ENCODE results near the gene CPEB1. TPM values are rescaled to one million over a fixed set of nuclear protein-coding genes. Genes with fewer than 3 reads are reported as not detected.

The CPEB1 gene
- total RNA-seq, 1 experiment from 2014 or later: 1.0 TPM

GRCh38 chr15:82552861-82553260, 94.3 kb downstream of the CPEB1 start:
- no peak overlapping the region for H2AFZ ChIP-seq (ENCODE audit: low read length)
- H3K27ac Mint-ChIP-seq: no peak overlapping the region; a peak in 1 of 7 replicates
- no CpG with 5 or more reads among the region's 2 CpGs for WGBS (ENCODE audit: extremely low coverage, insufficient read length, low lambda C conversion rate)
- H3K23me2 ChIP-seq (ENCODE audit: insufficient read length, low read depth, low read length, poor library complexity, severe bottlenecking): no peaks in the 10 kb centered on the region
- no peaks in the 10 kb centered on the region for H3K79me1 ChIP-seq (ENCODE audit: insufficient read depth, low read depth, low read length, poor library complexity, severe bottlenecking)
- H3K18ac ChIP-seq (ENCODE audit: insufficient read length, low read depth, low read length): no peak overlapping the region
- 0 out of 2 replicates have a peak, but pooled peaks cover 4% of the 10 kb centered on the region for H3K4me1 ChIP-seq (ENCODE audit: insufficient read depth, low read length)
- no peak overlapping the region for H2BK15ac ChIP-seq (ENCODE audit: low read depth, low read length)
- H3K27me3 Mint-ChIP-seq (ENCODE audit: low read depth): peaks cover 41% of the 10 kb centered on the region
- DNase-seq: no peak
- H2BK5ac ChIP-seq (ENCODE audit: insufficient read length, low read length): no peak overlapping the region
- H3K4me1 Mint-ChIP-seq: peaks cover 16 to 20% of the 10 kb centered on the region in 2 experiments
- no peak overlapping the region for H3K56ac ChIP-seq (ENCODE audit: insufficient read length, low read depth, low read length)
- no peak overlapping the region for H4K5ac ChIP-seq (ENCODE audit: insufficient read length, low read depth, low read length)
- H2BK120ac ChIP-seq (ENCODE audit: low read depth, low read length, poor library complexity, severe bottlenecking): no peak overlapping the region
- H4K91ac ChIP-seq (ENCODE audit: insufficient read length, low read depth, low read length): no peak overlapping the region
- H3K14ac ChIP-seq (ENCODE audit: insufficient read depth, low read length): no peak overlapping the region
- no peaks in the 10 kb centered on the region; the same call in 1 of the 2 replicates for H3K27me3 ChIP-seq (ENCODE audit: insufficient read depth, low read length)
- H2AK5ac ChIP-seq (ENCODE audit: insufficient read length, low read length): no peak overlapping the region
- no peak overlapping the region for H2BK20ac ChIP-seq (ENCODE audit: low read depth, low read length, poor library complexity, severe bottlenecking)
- H3K4me3 Mint-ChIP-seq: no peak overlapping the region
- H2BK12ac ChIP-seq (ENCODE audit: insufficient read length, low read depth, low read length): no peak overlapping the region
- no peak overlapping the region for H3K4ac ChIP-seq (ENCODE audit: low read depth, low read length)
- no peaks in the 10 kb centered on the region for H4K20me1 ChIP-seq (ENCODE audit: control insufficient read depth, insufficient read depth, insufficient read length)
- no peak for TF ChIP-seq CTCF (conservative IDR thresholded peaks at IDR 0.05)
- H4K8ac ChIP-seq (replicated peaks; ENCODE audit: insufficient read length, low read depth, low read length): no peak overlapping the region
- H3K9me3 ChIP-seq (ENCODE audit: control insufficient read depth, low read depth, low read length): no peaks in the 10 kb centered on the region
- H3K36me3 Mint-ChIP-seq (ENCODE audit: insufficient read depth in 1 of 3, low read depth in 3 of 3): no peaks in the 10 kb centered on the region; a peak in 1 of 7 replicates
- H3K4me2 ChIP-seq (ENCODE audit: insufficient read depth, insufficient read length, low read length): no peak overlapping the region
- no peak overlapping the region for H3T11ph ChIP-seq (ENCODE audit: low read length)
- no peaks in the 10 kb centered on the region for H3K79me2 ChIP-seq (ENCODE audit: insufficient read depth, low read length)
- no peaks in the 10 kb centered on the region for H3K9me3 Mint-ChIP-seq
- no peak overlapping the region for H3K27ac ChIP-seq (ENCODE audit: insufficient read length, low read depth, low read length)
- no peak overlapping the region for H3K9ac ChIP-seq (ENCODE audit: extremely low read depth, insufficient read length, low read length)
- no peak overlapping the region for H3K23ac ChIP-seq (ENCODE audit: insufficient read length, low read depth, low read length)

Measured in H9 (cell line).